K562 (cell line): ENCODE measurements around the gene KRTAP9-8.
"Not testable (repeated sequence)": the region's sequence is repeated elsewhere in the genome, so short reads cannot be mapped to it uniquely, and the experiment has no call there.

Source experiments
- KDM4B ChIP-seq, 2 experiments: fragments of 450-650 bp in 1 of 2; sonication (generic) in 1 of 2; IDR thresholded peaks; 2 replicates each; pipeline ENCODE4 v1.6.1; 2016 to 2017; ENCODE audit warnings: borderline replicate concordance in 2 of 2, antibody characterized with exemption in 1 of 2, low read depth in 1 of 2, mild to moderate bottlenecking in 1 of 2
- SAFB ChIP-seq: fragments of 200-400 bp; formaldehyde crosslinking; IDR thresholded peaks from 2 replicates; pipeline ENCODE4 v1.6.1; 2017; ENCODE audit warnings: low read depth, low read length, borderline replicate concordance
- SMAD4 ChIP-seq: fragments of 250-450 bp; sonication (Bioruptor Pico); conservative IDR thresholded peaks from 2 replicates; pipeline ENCODE4 v1.8.0; 2021; ENCODE audit warnings: inconsistent platforms, mild to moderate bottlenecking, moderate library complexity
- TBP ChIP-seq: optimal IDR thresholded peaks from 2 replicates; pipeline ENCODE3; 2011; ENCODE audit warnings: low read depth, low read length, improper control_type of control experiment
- TCF7 ChIP-seq: sonication (generic); IDR thresholded peaks from 2 replicates; pipeline ENCODE4 v1.6.1; 2016; ENCODE audit warnings: antibody characterized with exemption, borderline replicate concordance
- ZNF12 ChIP-seq: sonication (generic); formaldehyde crosslinking; IDR thresholded peaks from 2 replicates; pipeline ENCODE4 v1.4.0; 2020; ENCODE audit warnings: mild to moderate bottlenecking, missing genetic modification reagents
- ZNF184 ChIP-seq: sonication (generic); formaldehyde crosslinking; IDR thresholded peaks from 2 replicates; pipeline ENCODE4 v1.5.0; 2020; ENCODE audit warnings: missing genetic modification reagents
- ZNF316 ChIP-seq: fragments of 450-650 bp; IDR thresholded peaks from 2 replicates; pipeline ENCODE4 v1.6.1; 2016
- TF ChIP-seq, protein P1 (sequence below): sonication (generic); formaldehyde crosslinking; IDR thresholded peaks from 2 replicates; pipeline ENCODE4 v1.8.1; 2023; ENCODE audit warnings: mild to moderate bottlenecking, missing genetic modification reagents
- TF ChIP-seq, protein P2 (sequence below): sonication (generic); formaldehyde crosslinking; IDR thresholded peaks from 2 replicates; pipeline ENCODE4 v1.8.0; 2023; ENCODE audit warnings: mild to moderate bottlenecking, missing genetic modification reagents
- TF ChIP-seq, protein P3 (sequence below): sonication (generic); formaldehyde crosslinking; IDR thresholded peaks from 2 replicates; pipeline ENCODE4 v1.5.0; 2020; ENCODE audit warnings: missing genetic modification reagents

DNA sequence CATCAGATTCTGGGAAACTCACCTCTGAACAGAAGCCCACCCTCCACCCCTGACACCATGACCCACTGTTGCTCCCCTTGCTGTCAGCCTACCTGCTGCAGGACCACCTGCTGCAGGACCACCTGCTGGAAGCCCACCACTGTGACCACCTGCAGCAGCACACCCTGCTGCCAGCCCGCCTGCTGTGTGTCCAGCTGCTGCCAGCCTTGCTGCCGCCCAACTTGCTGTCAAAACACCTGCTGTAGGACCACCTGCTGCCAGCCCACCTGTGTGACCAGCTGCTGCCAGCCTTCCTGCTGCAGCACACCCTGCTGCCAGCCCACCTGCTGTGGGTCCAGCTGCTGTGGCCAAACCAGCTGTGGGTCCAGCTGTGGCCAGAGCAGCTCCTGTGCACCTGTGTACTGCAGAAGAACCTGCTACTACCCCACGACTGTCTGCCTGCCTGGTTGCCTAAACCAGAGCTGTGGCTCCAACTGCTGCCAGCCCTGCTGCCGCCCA is 11.2 kb upstream of the KRTAP9-8 start, which contains the start of gene KRTAP9-2:
- TF ChIP-seq, protein P1, sequence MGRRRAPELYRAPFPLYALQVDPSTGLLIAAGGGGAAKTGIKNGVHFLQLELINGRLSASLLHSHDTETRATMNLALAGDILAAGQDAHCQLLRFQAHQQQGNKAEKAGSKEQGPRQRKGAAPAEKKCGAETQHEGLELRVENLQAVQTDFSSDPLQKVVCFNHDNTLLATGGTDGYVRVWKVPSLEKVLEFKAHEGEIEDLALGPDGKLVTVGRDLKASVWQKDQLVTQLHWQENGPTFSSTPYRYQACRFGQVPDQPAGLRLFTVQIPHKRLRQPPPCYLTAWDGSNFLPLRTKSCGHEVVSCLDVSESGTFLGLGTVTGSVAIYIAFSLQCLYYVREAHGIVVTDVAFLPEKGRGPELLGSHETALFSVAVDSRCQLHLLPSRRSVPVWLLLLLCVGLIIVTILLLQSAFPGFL, result not testable (repeated sequence)
- TF ChIP-seq SAFB; TBP; KDM4B (IDR thresholded peaks at IDR 0.05; ENCODE audit: borderline replicate concordance in 2 of 2, low read depth in 1 of 2); TCF7; ZNF316; ZNF12 (CRISPR knock-in tag); ZNF184 (CRISPR knock-in tag); SMAD4 (CRISPR knock-in tag): not testable (repeated sequence)
- TF ChIP-seq, protein P2, sequence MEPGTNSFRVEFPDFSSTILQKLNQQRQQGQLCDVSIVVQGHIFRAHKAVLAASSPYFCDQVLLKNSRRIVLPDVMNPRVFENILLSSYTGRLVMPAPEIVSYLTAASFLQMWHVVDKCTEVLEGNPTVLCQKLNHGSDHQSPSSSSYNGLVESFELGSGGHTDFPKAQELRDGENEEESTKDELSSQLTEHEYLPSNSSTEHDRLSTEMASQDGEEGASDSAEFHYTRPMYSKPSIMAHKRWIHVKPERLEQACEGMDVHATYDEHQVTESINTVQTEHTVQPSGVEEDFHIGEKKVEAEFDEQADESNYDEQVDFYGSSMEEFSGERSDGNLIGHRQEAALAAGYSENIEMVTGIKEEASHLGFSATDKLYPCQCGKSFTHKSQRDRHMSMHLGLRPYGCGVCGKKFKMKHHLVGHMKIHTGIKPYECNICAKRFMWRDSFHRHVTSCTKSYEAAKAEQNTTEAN, result not testable (repeated sequence)
- TF ChIP-seq, protein P3, sequence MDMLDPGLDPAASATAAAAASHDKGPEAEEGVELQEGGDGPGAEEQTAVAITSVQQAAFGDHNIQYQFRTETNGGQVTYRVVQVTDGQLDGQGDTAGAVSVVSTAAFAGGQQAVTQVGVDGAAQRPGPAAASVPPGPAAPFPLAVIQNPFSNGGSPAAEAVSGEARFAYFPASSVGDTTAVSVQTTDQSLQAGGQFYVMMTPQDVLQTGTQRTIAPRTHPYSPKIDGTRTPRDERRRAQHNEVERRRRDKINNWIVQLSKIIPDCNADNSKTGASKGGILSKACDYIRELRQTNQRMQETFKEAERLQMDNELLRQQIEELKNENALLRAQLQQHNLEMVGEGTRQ (CRISPR knock-in tag), result not testable (repeated sequence)
